Astrocyte of the hippocampus (primary cell): ENCODE measurements around the gene OCEL1.

Experiments
- DNase-seq: peaks from one replicate; pipeline ENCODE4 v3.0.0; 2011; ENCODE audit warnings: low read depth, low spot score

OCEL1 gene

DNA sequence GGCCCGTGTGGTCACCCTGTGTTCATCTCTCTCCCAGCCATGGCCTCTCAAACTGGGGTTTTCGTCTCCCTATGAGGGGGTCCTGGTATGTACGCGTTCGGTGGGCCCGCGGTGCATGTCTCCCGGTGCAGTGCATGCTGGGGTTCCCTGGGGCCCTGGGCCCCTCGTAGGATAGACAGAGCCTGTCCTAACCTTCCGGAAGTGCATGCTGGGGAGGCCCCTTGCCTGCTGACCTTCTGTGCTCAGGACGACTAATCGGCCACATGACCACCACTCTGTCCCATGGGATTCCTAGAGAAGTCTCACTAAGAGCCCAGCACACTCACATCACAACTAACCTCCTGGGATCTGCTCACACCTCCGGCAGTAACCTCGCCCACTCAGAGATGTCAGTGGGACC is 15.7 kb upstream of the OCEL1 start:
- DNase-seq = no peak

DNA sequence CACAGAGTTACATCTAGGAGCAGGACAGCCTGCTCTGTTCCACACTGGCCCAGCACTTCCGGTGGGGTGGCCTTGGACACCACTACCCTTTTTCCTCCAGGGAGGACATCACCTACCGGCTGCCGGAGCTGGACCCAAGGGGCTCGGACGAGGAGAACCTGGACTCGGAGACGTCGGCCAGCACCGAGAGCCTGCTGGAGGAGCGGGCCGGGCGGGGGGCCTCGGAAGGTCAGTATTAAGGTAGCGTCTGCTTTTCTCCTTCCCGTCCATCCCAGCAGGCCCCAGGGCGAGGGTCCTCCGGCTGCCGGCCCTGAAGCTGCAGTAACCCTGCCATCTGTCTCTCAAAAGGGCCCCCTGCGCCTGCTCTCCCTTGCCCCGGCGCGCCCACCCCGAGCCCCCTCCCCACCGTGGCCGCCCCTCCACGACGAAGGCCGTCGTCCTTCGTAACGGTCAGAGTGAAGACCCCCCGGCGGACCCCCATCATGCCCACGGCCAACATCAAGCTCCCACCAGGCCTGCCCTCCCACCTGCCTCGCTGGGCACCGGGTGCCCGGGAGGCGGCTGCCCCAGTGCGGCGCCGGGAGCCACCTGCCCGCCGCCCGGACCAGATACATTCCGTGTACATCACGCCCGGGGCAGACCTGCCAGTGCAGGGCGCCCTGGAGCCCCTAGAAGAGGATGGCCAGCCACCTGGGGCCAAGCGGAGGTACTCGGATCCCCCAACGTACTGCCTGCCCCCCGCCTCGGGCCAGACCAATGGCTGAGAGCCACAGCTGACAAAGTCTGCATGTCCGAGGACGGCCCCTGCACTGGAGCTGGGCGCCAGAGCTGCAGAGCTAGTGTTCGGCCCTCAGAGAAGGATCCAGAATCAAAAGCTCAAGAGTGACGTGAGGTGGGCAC is 14.2 kb upstream of the OCEL1 start:
- no peak for DNase-seq

DNA sequence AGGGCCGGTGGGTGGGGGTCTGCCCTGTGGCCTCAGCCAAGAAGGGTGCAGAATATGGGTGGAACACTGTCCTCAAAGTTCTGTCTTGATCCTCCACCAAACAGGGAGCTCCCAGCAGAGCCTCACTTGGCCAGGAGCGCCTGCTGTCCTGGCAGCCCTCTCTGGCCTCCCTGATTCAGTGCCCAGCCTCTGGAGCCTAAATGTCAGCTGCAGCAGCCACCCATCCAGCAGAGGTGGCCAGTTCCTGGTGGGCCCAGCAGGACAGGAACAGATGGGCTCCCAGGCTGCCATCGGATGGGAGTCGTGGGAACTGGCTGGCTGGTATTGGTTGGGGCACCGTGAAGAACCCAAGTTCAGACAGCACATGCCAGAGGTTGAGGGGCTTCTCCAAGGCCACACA is 12.7 kb upstream of the OCEL1 start:
- no peak for DNase-seq

DNA sequence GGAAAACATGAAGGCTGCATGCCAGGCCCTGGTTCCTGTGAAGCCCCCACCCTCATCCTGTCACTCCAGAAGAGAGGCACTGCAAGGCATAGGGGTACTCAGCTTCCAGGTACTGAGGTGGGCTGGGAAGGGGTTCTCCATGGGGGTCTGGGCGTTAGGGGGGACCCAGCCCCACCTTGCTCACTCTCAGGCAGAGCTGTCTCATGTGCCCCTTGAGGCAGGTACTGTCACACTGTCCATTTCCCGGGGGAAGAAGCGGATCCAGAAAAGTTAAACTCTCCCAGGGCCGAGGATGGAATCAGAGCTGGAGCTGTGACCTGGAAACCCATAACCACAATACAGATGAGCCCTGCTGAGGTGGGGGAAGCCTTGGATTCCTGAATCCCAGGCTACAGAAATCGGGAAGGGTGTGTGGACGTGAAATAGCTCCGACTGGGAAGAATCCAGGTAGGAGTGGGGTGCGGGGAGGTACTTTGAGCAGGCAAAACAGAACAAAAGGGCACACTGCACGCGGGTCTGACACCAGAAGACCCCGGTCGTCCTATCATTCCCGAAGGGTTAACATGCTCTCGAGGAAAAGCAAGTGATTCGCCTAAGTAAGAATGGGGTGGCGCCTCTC is 11.4 kb upstream of the OCEL1 start:
- DNase-seq = peak; percentile 24

DNA sequence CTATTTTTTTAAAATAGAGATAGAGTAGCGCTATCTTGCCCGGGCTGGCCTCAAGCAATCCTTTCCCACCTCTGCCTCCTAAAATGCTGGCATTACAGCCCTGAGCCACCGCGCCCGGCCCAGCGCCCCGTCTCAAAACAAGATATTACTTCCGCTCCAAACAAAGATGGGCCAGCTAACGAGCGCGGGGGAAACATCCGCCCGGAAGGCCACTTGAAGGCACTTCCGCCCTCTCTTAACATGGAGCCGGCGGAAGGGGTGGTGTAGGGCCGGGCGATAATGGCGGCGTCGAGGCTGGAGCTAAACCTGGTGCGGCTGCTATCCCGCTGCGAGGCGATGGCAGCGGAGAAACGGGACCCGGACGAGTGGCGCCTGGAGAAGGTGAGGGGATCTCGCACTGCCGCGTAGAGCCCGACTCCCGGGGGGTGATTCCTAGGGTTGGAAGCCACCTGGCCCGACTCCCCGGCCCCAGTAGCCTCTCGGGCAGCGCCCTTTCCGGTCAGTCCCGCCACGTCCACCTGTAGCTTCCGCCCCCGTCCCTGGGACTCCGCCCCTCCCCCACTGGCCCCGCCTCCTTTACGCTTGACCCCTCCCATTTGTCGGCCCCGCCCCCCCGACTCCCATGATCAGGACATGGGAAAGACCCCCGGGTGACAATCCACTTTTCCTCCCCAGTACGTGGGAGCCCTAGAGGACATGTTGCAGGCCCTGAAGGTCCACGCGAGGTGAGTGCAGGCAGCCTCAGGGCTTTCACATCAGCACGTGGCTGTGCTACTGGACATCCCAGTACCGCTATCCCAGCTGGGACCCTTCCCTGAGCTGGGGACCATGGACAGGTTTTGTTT is 10.7 kb upstream of the OCEL1 start, which contains the start of gene USE1:
Gene USE1, plus strand, starts transcription at position 231 of the 845 bp plus-strand sequence. Its CDS starts 49 bp downstream, at position 280.
- DNase-seq = peak; percentile 95

DNA sequence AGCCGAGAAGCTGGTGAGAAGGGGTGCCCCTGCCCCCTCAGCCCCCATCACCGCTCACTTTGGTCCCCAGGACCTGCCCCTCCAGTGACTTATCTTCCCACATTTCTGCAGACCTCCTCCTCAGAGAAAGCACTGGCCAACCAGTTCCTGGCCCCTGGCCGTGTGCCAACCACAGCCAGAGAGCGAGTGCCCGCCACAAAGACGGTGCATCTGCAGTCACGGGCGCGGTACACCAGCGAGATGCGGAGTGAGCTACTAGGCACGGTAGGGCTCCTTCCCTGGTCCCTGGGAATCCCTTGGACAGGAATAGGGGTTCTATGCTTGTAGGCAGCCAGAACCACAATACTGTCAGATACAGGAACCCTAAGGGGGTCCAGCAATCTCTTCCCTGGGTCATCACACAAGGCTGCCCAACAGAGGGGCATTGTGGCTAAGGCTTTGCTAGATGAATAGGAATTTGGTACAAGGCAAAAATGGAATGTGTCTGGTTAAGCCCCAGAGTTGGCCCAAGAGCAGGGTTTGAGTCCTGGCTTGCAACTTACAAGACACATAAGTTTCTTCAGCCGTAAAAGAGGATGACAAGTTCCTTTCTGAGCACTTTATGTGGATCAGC is 9.9 kb upstream of the OCEL1 start:
- DNase-seq = no peak

DNA sequence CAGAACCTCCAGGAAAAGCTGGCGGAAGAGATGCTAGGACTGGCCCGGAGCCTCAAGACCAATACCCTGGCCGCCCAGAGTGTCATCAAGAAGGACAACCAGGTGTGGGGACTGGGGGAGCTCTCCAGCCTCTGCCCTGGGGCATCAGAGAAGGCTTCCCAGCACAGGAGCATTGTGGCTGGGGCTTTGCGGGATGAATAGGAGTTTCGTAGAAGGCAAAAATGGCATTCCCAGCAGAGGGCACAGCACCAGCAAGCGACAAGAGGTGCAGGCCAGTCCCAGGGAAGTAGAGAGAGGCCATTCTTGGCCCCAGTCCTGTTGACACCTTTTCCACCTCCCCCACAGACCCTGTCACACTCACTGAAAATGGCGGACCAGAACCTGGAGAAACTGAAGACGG is 6.7 kb upstream of the OCEL1 start:
- no peak for DNase-seq

DNA sequence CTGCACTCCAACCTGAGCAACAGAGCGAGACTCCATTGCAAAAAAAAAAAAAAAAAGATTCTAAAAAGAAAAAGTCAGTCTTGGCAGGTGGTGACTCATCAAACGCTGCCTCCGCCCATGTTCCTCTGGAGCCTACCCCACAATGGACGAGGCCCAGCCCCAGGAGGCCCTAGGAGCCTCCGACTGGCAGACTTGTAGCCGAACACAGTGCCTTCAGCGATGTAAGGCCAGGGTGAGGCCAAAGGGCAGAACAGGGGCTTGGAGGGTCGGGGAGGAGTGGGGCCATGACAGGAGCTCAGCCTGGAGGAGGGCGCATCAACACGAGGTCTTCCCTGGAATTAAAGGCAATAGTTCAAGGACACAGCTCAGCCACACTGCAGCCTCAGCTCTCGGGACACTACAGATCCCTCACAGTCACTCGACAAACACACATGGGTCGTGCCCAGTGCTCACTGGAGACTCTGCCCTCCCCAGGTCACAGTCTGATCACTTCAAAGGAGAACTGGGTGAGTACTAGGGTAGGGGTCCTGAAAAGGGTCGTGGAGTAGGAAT is 5.7 kb upstream of the OCEL1 start:
- peak; percentile 83 for DNase-seq

DNA sequence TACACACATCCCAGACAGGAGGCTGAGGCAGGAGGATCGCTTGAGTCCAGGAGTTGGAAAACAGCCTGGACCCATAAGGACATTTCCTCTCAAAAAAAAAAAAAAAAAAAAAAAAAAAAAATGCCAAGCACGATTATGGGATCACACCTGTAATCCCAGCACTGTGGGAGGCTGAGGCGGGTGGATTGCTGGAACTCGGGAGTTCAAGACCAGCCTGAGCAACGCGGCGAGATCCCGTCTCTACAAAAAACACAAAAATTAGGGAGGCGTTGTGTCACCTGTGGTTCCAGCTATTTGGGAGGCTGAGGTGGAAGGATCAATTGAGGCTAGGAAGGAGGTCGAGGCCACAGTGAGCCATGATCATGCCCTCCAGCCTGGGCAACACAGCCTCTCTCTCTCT is 973 bp upstream of the OCEL1 start:
- DNase-seq = no peak

DNA sequence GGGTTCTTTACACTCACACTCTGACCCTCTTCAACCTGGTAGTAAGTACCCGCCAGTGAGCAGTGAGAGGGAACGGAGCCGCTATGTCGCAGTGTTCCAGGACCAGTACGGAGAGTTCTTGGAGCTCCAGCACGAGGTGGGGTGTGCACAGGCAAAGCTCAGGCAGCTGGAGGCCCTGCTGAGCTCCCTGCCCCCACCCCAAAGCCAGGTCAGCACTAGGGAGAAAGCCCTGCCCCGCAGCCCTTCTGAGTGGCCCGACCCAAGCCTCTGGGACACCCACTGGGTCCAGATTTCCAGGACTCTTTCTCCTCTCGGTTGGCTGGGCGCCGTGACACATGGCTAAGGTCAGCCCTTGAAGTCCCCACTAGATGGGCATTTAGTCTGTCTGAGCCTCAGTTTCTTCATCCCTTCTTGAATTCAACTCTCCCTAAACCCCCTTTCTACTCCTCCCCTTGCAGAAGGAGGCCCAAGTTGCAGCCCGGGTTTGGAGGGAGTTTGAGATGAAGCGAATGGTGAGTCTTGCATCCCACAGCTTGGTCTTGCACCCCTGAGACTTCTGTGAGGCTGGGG is 1.9 kb downstream of the OCEL1 start:
- DNase-seq = no peak

DNA sequence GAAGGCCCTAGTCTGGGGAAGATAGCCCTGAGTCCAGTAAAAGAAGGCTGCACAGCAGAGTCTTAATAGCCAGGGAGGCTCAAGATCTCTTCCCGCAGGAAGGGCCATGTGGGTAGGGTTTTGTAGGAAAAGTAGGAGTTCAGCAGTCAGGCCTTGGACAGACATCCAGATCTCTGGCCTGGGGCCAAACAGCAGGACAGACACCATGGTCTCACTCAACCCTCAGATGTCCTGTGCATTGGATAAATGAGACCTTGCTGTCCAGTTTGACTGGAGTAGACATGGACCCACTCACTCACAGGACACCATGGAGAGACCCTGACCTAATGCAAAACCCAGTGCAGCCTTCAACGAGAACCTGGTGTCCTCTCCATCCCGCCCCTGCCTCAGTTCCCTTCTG is 3.9 kb downstream of the OCEL1 start:
- no peak for DNase-seq

DNA sequence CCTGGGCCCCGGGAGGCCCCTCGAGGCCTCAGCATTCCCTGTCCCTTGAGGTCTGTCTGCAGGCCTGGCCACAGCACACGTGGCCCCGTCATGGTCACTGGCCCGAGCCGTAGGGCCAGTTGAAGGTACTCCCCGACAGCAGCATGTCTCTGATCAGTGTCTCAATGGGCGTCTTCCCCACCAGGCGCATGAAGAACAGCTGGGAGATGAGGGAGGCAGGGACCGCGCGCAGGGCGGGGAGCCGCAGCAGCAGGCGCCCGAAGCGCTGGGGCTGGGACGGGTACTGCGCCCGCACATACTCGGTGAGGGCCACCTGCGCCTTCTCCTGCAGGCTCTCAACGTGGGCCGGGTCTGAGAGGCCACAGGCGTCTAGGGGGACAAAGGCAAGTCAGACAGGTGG is 6.2 kb downstream of the OCEL1 start:
- no peak for DNase-seq

DNA sequence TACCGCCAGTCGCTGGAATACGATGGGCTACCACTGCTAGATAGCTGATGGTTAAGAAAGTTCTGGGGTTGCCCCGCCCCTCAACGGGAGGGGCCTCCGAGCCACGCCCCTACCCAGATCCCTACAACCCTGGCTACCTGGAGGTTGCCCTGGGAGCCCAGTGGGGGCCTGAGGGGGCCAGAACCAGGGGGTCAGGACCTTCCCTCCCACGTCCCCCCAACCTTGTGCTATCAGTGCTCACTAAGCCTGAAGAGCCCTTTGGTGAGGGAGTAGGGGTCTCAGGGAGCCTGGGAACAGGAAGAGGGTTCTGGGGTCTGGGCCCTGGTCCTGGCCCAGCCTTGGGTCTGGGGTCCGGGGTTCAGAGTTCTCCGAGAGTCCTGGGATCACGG is 8.9 kb downstream of the OCEL1 start:
- peak; percentile 62 for DNase-seq

DNA sequence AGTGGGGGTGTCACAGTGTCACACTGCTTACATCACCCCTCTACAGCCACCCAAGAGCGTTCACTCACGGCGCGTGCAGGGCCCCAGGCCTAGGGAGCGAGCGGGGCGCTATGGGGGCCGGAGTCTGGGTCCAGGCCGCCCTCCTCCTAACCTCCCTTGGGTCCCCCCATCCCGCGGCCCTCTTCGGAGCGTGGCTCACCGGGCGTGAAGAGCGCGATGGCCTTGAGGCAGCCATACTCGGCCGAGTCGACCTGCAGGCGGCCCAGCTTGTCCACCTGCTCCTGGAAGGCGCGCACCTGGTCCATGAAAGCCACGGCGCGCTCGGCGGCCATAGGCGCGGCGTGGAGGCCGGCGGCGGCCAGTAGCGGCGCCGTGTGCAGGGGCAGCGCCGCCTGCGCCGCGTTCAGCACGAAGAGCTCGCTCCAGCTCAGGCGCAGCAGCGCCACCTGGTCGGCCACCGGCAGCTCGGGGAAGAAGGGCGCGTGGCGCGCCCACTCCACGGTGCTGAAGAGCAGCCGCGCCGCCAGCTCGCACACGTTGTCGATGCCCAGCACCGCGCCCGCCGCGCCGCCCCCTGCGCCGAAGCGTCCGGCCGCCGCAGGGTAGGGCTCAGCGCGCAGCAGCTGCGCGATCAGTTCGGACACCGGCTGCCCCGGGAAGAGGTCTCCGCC is 9.4 kb downstream of the OCEL1 start:
- DNase-seq = peak; percentile 91

DNA sequence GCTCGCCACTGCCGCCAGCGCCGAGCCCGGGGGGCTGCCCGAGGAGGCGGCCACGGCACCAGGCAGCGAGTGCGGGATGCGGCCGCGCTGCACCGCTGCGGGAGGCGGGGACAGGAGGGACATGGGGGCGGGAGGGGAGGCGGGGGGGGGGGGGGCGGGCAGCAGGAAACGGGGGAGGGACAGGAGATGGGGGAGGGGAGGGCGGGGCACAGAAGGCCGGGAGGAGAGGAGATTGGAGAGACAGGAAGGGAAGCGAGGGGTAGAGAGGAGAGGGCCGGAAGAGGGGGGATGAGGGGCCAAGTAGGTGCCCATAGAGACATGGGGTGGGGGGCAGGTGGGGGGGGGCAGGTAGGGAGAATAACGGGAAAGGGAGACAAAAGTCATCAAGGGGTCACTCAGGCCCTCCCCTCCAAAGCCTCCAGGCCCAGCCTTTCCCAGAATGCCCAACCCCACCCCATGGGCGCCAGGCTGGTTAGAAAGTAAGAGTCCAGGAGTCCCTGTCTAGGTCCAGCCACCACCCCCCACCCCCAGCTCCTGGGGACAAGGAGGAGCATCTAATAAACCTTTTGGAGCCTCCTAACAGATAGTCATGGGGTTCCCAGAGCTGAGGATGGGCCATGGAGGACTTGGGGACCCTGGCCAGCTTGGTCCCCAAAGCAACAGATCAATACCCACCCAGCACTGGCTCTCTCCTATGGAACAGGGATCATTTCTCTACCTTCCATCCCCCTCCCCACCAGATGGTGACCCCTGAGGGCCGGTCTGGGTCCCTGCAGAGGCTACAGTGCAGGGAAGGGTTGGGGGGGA is 10.1 kb downstream of the OCEL1 start:
- DNase-seq = no peak

DNA sequence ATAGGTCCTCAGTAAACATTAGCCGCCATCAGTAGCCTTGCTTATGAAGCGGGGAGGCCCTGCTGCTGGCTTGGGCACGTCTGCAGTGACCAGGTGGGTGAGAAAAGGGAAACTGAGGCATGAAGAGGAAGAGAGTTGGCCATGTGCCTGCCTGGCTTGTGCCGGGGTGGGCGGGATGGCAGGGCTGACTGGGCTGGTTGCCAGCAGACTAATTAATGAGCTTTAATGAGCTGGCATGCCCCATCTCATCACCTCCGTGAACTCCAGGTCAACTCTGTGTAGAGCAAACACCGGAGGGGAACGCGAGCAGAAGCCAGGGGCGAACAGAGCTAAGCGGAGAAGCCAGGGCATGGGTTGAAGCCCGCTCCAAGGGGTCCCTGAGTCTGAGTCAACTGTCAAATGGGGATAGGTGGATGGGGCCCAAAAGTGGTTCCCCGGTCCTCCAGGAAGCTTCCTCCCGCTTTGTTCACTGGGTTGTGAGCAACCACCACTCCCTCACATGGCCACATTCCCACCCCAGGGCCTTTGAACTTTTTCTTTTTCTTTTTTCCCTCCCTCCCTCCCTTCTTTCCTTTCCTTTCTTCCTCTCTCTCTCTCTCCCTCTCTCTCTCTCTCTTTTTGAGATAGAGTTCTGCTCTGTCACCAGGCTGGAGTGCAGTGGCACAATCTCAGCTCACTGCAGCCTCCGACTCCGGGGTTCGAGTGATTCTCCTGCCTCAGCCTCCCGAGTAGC is 11.0 kb downstream of the OCEL1 start:
- no peak for DNase-seq

DNA sequence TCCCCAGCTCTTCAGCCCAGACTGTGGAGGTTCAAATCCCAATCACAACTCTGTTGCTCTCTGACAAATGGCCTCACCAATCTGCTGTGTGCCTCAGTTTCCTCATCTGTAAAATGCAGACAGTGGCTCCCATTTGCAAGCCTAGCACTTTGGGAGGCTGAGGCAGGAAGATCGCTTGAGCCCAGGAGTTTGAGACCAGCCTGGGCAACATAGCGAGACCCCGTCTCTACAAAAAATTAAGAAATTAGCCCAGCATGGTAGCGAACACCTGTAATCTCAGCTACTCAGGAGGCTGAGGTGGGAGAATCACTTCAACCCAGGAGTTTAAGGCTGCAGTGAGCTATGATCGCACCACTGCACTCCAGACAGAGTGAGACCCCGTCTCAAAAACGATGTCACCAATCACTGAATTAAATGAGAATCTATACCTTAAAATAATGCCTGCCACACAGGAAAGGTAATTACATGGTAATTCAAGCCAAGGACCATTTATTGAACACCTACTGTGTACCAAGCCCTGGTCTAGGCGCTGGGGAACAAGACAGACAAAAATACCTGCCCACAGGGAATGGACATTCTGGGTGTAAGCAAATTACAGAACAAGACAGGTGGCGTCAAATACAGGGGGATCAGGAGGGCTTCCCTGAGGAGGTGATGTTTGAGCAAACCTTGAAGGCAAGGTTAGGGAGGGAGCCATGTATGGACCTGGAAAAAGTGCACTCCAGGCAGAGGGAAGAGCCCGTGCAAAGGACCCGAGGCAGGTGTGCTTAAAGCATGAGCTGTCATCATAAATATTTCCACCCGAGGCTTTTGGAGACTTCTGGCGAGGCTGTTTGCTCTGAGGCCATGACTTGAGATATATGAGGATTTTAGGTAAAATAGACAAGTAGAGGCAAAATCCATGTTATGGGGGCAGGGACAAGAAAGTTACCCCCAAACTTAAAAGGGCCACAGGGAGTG is 12.0 kb downstream of the OCEL1 start:
- DNase-seq = no peak
